Cardiac muscle cell (in vitro differentiated cells and primary cell): ENCODE measurements around the gene LRBA. TPM values are rescaled to one million over a fixed set of nuclear protein-coding genes. Genes with fewer than 3 reads are reported as not detected.

Experiments used
- DNase-seq, 2 donors: peaks; one replicate each; pipeline versions ENCODE4 v3.0.0 to v3.0.0-alpha.2; 2010 to 2017; ENCODE audit warnings: low read depth in 1 of 2, low spot score in 1 of 2
- H3K27ac ChIP-seq: fragments of 200-600 bp; sonication (generic); 2 replicates; pipeline ENCODE4 v1.5.1; 2016
- H3K27me3 ChIP-seq: fragments of 200-600 bp; sonication (generic); 2 replicates; pipeline ENCODE4 v1.6.0; 2016; ENCODE audit warnings: control low read depth
- H3K36me3 ChIP-seq: fragments of 200-600 bp; sonication (generic); 2 replicates; pipeline ENCODE4 v1.5.1; 2016; ENCODE audit warnings: control low read depth
- H3K4me1 ChIP-seq: fragments of 200-600 bp; sonication (generic); 2 replicates; pipeline ENCODE4 v1.8.1; 2017; ENCODE audit warnings: low read depth, mild to moderate bottlenecking, mixed run types
- H3K4me3 ChIP-seq: fragments of 200-600 bp; sonication (generic); 2 replicates; pipeline ENCODE4 v1.5.1; 2016; ENCODE audit warnings: mild to moderate bottlenecking
- H3K9me3 ChIP-seq: fragments of 200-600 bp; sonication (generic); 2 replicates; pipeline ENCODE4 v1.5.1; 2017; ENCODE audit warnings: low read depth, mild to moderate bottlenecking, control low read depth
- CTCF ChIP-seq: IDR thresholded peaks from 2 replicates; pipeline ENCODE4 v1.5.1; 2012; ENCODE audit warnings: low read depth, mild to moderate bottlenecking, low read length
- polyA plus RNA-seq: library from polyadenylated mRNA; unstranded; fragments of >200 nt; fragmentation: Nextera tagmentation; extraction: Ambion mirVana; gene quantifications from 2 replicates; pipeline ENCODE4 v1.2.1, GENCODE V29; 2016
- total RNA-seq: library from RNA; depleted of rRNA; stranded (reverse); fragments of >200 nt; gene quantifications from 2 replicates; pipeline ENCODE4 v1.2.3, GENCODE V29; 2016

Gene LRBA
- total and polyA plus RNA-seq, 2 experiments from 2014 or later, result 17.7 to 58.8 TPM

DNA sequence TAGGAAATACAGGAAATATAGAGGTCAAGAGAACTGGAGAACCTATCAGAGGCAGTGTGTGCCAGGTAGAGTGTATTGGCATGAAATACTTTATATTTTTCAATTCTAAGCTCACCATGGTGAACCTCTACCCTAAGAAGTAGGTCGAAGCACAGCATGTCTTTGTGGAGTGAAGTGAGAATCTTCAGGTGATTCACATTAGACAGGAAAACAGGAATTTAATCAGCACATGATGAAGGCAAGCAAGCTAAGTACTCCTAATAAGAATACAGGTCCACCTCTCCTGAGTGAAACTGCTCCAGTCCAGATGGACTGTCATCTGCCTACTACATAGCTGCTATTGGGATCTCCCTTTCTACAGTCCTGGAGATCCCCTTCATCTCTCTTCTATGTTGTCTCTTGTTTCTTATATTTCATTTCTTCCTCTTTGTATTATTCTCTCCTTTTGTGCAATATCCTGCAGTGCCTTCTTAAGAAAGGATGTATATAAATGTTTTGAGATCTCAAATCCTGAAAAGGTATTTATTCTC lies 159.0 kb downstream of the LRBA start:
- no peak overlapping the region for H3K4me3 ChIP-seq

GRCh38 chr4:150854600-150854999 lies 160.5 kb downstream of the LRBA start:
- DNase-seq, result no peak
- H3K4me3 ChIP-seq, result no peak overlapping the region
- H3K4me1 ChIP-seq, result no peaks in the 10 kb centered on the region
- no peak overlapping the region for H3K27ac ChIP-seq
- peaks cover 18% of the 10 kb centered on the region for H3K36me3 ChIP-seq
- TF ChIP-seq CTCF, result no peak
- no peaks in the 10 kb centered on the region for H3K27me3 ChIP-seq
- no peaks in the 10 kb centered on the region for H3K9me3 ChIP-seq

More for the DNA sequence above, 159.0 kb downstream of the LRBA start:
- no peak for DNase-seq
- H3K27ac ChIP-seq, result no peak overlapping the region
- H3K9me3 ChIP-seq, result no peaks in the 10 kb centered on the region
- H3K4me1 ChIP-seq, result no peaks in the 10 kb centered on the region
- H3K27me3 ChIP-seq, result no peaks in the 10 kb centered on the region
- peaks cover 16% of the 10 kb centered on the region for H3K36me3 ChIP-seq
- TF ChIP-seq CTCF, result no peak

DNA sequence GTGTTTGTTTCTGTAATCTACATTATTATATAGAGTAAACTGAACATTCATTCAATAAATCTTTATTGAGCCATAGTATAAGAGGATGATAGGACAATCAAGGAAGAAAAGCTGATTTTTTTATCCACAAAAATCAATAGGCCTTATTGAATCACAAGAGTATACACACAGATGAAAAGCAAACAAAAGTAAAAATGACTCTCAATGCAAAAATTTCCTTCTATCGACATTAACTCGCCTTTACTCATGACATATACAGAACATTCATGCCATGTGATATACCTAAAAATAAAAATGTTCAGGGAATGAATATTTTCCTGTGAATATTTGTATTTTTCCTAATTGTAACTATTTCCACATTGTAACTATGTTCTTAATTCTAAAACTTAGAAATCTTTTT lies 161.2 kb downstream of the LRBA start:
- Histone ChIP-seq H3K4me1 (no peaks in the 10 kb centered on the region), H3K27ac (no peak overlapping the region), H3K27me3 (no peaks in the 10 kb centered on the region), H3K9me3 (no peaks in the 10 kb centered on the region), H3K36me3 (peaks cover 22% of the 10 kb centered on the region), H3K4me3 (no peak overlapping the region)
- no peak for DNase-seq
- no peak for TF ChIP-seq CTCF

DNA sequence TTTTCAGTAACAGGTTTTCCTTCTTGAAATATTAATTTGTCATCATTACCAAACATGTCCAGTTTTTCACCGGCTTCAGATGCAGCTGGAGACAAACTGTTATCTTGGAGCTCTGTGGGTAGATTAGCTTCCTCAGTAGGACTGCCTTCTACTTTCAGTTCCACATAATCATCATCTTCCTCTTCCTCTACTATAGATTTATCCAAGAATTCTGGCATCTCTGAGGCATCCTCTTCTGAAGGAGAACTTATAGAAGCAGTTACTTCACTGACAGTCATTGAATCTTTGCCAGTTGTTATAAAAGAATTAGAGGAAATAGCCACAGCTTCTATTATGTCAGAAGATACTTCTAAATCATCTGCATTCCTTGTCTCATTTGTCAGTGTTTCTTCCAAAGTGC lies 162.9 kb downstream of the LRBA start:
- TF ChIP-seq CTCF, result no peak
- peaks cover 30% of the 10 kb centered on the region for H3K36me3 ChIP-seq
- no peaks in the 10 kb centered on the region for H3K9me3 ChIP-seq
- no peaks in the 10 kb centered on the region for H3K27me3 ChIP-seq
- no peak overlapping the region for H3K4me3 ChIP-seq
- peak in 1 of 2 donors; percentile 3 for DNase-seq
- no peak overlapping the region for H3K27ac ChIP-seq
- H3K4me1 ChIP-seq, result no peaks in the 10 kb centered on the region

- no peak for DNase-seq
- H3K36me3 ChIP-seq, result peaks cover 32% of the 10 kb centered on the region
- H3K9me3 ChIP-seq, result no peaks in the 10 kb centered on the region
- no peak overlapping the region for H3K4me3 ChIP-seq
- TF ChIP-seq CTCF, result no peak
- no peaks in the 10 kb centered on the region for H3K4me1 ChIP-seq
- no peak overlapping the region for H3K27ac ChIP-seq
- no peaks in the 10 kb centered on the region for H3K27me3 ChIP-seq
Observed at GRCh38 chr4:150849016-150849415, 166.1 kb downstream of the LRBA start.

GRCh38 chr4:150828159-150828558 lies 186.9 kb downstream of the LRBA start:
- no peak for DNase-seq
- TF ChIP-seq CTCF, result no peak
- peaks cover 10% of the 10 kb centered on the region for H3K36me3 ChIP-seq
- H3K4me3 ChIP-seq, result no peak overlapping the region
- no peaks in the 10 kb centered on the region for H3K9me3 ChIP-seq
- H3K4me1 ChIP-seq, result no peaks in the 10 kb centered on the region
- H3K27me3 ChIP-seq, result no peaks in the 10 kb centered on the region
- H3K27ac ChIP-seq, result no peak overlapping the region
